Stimulated activated CD4-positive, alpha-beta T cell treated with anti-CD3 and anti-CD28 coated beads, Interleukin-2, amount 100 ng/mL, for 4 hours (primary cell): ENCODE data around the gene MYLK2.
"Not testable (repeated sequence)": the region's sequence is repeated elsewhere in the genome, so short reads cannot be mapped to it uniquely, and the experiment has no call there.

Experiments used
- DNase-seq: peaks from one replicate; pipeline ENCODE4 v3.0.0-alpha.2; 2020; ENCODE audit warnings: low read depth

Gene MYLK2

DNA sequence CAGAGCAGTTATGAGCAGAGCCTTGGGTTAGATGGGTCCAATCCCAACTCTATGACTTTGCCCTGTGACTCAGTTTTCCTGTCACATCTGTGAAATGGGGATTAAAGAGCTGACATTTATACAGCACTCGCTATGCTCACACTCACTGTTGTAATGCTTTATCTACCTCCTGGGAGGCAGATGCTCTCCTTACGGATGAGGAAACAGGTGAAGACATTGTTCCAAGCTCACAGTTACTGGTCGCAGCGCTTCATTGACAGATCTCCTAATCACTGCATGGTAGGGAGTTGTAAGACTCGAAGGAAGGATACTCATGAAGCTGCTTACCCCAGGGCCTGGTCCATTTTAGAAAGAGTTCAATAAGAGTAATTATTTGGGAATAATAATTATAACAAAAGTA lies 2.9 kb upstream of the MYLK2 start:
- DNase-seq = no peak

DNA sequence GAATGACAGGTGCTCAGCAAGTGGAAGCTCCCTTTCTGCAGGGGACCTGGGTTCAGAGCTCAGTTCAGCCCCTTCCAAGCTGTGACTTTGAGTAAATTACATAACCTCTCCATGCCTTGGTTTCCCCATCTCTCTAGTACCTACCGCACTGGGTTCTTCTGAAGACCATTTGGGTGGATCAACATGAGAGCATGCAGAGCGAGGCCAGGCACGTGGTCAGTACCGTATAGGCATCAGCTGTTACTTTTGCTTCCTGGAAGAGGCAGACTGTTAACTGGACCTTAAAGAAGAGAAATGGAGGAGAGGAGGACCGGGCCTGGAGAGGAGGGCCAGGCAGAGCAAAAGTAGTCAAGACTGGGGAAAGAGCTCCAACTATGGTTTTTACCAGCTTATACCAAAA lies 1.7 kb upstream of the MYLK2 start:
- DNase-seq = no peak

DNA sequence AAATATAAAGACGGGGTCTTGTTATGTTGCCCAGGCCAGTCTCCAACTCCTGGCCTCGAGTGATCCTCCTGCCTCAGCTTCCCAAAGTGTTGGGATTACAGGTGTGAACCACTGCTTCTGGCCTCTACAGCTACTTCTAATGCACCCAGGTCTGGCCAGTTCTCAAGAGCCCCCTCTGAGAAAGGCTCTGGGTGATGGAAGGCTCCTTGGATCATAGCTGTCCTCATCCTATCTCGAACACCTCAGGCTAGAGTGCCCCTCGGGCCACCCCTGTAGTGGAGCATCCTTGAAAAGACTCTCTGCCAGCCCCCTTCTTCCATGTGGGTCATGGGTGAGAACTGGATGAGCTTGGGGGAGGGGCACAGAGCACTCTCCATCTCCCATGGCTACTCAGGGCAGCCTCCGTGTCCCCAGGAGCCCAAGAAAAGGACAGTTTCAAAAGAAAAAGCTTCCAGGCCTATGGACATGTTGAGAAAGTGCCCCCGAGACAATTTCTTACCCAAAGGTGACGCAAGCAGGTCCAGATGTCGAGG lies 714 bp upstream of the MYLK2 start:
- DNase-seq = no peak

DNA sequence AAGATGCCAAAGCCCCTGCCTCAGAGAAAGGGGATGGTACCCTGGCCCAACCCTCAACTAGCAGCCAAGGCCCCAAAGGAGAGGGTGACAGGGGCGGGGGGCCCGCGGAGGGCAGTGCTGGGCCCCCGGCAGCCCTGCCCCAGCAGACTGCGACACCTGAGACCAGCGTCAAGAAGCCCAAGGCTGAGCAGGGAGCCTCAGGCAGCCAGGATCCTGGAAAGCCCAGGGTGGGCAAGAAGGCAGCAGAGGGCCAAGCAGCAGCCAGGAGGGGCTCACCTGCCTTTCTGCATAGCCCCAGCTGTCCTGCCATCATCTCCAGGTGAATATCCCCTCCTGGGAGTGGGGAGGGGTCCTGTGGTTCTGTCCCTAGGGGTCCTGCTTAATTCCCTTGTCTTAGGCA lies 1.1 kb downstream of the MYLK2 start:
- DNase-seq = no peak

DNA sequence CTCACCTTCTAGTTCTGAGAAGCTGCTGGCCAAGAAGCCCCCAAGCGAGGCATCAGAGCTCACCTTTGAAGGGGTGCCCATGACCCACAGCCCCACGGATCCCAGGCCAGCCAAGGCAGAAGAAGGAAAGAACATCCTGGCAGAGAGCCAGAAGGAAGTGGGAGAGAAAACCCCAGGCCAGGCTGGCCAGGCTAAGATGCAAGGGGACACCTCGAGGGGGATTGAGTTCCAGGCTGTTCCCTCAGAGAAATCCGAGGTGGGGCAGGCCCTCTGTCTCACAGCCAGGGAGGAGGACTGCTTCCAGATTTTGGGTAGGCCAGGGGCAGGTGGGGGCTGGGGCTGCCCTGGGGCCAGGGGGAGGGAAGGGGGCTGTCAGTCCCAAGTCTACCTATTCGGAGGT lies 2.3 kb downstream of the MYLK2 start:
- DNase-seq = no peak

DNA sequence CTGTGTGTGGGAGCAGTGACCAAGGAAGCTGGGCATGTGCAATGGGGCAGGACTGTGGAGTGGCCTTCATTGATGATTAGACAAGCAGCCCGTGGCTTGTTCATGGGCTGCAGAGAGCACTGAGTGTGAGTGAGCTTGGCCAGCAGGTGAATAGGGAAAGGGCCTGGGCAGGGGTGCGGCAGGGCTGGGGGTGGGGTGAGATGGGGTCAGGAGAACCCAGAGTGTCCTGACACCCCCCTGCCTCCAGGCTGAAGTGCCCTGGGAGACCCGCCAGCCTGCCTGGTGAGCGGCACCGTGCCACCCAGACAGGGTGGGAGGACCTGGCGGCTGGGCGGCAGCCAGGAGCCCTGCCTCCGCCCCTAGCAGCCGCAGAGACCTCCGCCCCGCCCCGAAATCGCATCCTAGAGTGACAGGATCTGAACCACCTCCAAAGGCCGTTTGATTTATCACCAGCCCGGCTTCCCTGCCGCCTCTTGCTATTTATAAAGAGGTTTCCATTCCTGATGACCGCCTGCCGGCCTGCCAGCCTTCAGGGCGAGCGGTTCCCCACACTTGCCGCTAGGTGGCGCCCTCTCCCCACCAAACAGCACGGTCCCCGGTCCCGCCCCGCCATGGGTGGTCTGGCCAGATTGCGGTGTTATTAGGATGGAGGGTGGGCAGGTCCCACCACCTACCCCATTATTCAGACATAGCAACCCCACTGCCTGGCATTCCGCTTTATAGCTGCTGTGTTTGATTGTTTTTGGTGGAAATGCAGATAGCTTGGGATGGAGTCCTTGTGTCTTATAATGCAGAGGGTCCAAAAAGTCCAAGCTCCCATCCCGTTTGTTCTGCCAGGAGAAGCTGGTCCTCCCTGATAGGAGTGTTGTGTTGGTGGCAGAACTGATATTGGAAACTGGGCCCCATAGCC lies 3.5 kb downstream of the MYLK2 start:
- peak; percentile 52 for DNase-seq

DNA sequence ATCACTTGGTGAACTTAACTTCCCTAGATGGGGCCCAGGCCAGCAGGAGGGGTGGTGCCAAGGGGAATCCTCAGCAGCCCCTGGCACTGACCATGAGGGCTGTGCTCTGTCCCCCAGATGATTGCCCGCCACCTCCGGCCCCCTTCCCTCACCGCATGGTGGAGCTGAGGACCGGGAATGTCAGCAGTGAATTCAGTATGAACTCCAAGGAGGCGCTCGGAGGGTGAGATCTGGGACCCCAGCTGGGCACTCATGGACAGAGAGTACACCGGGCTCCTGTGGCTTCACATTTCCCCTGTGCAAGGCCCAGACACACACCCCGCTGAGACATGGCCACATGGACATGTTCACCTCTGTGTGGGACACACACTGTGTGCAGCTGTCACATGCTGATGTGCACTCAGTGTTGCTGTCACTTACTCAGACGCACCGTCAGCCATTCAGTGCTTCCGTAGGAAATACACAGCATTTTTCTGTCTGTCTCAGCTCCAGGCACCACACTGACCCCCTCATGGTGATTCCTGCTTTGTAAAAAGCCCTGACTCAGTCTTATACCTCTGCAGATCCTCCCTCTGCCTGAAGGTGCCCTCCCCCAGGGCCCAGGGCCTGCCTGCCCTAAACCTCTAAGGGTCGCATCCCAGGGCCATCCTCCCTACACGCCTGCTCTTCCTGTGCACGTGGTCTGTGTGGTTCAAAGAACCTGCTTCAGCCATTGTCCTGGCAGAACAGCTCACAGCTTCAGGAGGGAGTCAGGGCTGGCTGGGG lies 4.4 kb downstream of the MYLK2 start:
- DNase-seq = no peak

DNA sequence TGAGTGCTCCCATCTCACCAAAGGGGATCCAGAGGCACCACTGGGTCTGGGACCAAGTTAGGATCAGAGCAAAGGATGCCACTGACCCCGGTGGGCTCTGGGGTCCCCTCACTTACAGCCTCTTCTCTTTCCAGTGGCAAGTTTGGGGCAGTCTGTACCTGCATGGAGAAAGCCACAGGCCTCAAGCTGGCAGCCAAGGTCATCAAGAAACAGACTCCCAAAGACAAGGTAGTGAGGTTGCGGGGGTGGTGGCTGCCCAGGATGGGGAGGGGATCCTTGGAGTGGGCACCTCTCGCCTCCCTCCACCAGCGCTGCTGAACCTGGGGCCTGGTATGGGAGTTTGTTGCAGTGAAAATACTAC lies 4.9 kb downstream of the MYLK2 start:
- no peak for DNase-seq

DNA sequence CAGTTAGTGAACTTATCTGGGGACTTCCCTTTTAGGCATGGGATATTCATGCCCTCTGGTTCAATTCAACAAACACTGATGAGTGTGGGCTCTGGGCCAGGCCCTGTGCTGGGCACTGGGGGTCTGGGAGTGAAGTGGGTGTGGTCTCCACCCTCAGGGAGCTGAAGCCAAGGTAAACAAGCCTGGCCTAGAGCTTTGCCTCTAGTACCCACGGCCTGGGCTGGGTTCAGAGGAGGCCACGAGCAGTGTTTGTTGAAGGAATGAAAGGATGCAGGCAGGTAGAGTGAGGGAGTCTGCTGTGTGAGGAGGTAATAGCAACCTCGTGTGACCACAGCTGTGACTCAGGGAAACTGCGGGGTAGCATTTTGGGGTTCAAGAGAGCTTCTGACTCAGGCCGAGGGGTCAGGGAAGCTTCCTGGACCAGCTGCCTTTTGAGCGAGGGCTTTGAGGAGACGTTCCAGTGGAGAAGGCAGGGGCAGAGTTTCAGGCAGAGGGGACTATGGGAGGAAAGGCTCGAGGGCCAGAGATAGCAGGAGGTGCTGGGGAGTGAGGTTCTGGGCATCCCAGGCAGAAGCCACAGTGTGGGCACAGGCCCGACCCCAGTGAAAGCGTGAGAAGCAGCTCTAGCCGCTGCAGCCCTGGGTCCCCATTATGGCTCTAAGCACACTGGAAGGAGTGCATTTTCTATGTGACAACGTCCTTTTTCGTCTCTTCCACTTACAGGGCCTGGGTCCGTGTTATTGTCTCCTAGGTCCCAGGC lies 5.6 kb downstream of the MYLK2 start:
- DNase-seq = no peak

DNA sequence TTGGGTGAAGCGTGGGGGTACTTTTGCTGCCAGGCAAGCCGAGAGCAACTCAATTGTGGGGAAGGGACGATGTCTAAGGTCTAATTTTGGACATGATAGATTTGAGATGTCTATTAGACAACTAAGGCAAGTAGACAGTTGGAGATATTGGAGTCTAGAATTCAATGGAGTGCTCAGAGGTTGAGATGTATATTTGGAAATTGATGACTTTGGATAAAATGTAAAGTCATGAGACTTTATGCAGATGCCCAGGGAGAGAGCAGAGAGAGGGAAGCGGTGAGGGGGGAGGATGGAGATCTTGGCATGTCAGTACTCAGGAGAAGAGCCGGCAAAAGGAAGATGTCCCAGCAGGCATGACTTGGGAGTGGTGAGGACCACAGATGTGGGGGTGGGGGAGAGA lies 6.9 kb downstream of the MYLK2 start:
- DNase-seq = no peak

DNA sequence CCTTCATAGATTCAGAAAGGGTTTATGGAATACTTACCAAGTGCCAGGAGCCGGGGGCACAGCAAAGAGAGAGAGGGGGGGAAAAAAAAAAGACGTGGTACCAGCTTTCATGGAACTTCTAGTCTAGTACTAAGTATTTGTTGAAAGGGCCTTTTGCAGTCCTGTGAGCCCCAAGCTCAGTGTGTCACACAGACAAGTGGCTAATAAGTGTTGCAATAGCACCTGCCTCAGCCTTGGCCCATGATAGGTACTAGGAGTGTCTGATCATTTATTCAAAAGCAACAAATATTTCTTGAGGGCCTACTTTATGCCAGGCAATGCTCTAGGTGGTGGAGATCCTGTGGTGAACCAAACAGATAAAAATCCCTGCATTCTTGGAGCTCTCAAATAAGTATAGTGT lies 7.9 kb downstream of the MYLK2 start:
- no peak for DNase-seq

DNA sequence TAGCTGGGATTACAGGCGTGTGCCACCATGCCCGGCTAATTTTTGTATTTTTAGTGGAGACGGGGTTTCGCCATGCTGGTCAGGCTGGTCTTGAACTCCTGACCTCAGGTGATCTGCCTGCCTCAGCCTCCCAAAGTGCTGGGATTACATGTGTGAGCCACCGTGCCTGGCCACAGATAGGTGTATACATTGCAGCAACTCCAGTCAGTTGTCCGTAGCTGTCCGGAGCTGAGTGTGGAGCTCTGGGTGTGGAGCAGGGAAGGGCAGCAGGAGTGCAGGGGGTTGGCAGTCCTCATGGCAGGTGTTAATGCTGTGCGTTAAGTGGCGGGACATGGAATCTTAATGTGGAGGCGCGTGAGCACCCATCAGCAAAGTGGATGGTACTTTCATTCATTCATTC lies 8.9 kb downstream of the MYLK2 start:
- not testable (repeated sequence) for DNase-seq

DNA sequence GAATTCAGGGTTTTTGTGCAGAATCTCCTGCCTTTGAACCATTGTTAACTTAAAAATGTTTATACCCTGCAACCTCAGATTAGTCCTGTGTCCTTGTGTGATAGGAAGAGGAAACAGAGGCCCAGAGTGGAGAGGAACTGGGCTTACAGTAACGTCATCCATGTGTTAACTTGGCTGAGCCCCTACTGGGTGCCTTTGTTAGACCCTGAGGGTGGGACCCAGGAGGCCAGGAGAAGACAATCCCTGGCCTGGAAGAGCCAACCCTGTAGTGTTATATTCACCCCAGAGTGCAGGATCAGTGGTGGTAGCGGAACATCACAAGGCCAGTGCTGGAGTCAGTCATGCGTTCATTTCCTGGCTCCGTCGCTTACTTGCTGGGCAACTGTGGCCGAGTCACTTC lies 10.6 kb downstream of the MYLK2 start:
- DNase-seq = no peak

DNA sequence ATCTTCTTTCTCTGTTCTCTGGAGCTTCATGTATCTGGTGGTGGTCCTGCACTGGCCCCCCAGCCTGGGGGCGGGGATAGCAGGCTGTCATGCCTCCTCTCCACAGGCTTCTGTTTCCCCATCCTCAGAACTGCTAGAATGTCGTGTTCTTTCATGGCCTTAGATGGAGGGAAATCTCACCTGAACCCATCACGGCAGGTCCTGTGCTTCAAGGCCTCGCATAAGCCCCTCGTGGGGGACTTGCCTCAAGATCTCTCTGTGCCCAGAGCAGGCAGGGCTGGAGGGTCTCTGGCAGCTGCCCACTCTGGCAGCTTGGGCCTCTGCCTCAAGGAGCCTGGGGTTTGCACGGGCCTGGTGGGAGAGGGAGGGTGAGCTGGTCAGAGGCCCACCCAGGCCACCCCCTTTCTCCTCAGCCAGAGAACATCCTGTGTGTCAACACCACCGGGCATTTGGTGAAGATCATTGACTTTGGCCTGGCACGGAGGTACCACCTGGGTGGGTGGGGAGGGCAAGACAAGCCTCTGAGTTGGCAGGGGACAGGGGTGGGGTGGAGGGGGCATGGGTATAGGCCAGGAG lies 11.3 kb downstream of the MYLK2 start:
- DNase-seq = no peak

DNA sequence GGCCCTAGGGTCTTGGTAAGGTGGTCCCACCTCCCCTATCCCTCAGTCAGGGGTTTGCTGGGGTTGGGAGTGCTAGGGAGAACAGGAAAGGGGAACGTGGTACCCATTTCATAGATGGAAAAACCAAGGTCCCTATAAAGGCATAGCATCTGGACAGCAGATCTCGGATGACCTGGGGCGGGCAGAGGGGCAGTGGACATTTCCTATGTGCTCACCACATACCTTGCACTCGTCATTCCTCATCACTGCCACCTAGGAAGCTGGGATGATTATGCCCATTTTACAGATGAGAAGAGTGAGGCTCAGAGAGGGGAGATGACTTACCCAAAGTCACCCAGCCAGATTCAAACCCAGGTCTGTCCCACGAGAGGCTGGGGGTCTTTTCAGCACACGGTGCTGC lies 12.1 kb downstream of the MYLK2 start:
- DNase-seq = no peak

DNA sequence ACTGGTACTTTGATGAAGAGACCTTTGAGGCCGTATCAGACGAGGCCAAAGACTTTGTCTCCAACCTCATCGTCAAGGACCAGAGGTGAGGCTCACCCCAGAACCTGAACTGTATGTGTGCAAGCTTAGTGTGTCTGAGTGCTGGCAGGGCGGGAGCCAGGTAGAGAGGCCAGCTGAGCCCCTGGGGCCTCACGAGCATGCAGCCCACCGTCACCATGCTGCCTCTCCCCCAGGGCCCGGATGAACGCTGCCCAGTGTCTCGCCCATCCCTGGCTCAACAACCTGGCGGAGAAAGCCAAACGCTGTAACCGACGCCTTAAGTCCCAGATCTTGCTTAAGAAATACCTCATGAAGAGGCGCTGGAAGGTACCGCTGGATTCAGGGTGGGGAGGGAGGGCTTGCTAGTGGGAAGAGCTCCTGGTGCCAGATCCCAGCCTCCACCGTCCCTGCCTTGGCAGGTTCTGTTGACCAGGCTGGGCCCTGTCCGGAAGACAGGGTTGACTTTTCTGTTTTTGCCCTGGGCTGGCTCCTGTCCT lies 12.7 kb downstream of the MYLK2 start:
- DNase-seq = no peak

DNA sequence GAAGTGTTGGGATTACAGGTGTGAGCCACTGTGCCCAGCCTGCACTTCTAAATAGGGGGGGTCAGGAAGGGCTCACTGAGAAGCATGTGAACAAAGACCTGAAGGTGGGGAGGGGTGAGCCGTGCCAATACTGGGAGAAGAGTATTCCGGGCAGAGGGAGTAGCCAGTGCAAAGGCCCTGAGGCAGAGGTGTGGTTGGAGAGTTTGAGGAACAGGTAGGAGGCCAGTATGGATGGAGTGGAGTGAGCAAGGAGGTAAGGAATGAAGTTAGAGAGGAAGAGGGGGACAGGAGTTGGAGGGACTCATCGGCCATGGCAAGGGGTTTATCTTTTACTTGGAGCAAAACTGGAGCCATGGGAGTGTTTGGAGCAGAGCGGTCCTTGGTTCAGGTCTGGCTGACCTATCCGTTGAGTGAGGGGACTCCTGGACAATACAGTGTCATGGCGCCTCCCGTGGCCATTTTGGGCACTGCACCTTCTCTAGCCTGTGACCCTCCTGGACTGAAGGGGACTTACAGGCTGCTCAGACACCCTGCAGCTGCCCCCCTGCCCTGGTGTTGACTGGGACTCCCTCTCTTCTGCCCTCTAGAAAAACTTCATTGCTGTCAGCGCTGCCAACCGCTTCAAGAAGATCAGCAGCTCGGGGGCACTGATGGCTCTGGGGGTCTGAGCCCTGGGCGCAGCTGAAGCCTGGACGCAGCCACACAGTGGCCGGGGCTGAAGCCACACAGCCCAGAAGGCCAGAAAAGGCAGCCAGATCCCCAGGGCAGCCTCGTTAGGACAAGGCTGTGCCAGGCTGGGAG lies 14.2 kb downstream of the MYLK2 start:
- DNase-seq = peak; percentile 19

DNA sequence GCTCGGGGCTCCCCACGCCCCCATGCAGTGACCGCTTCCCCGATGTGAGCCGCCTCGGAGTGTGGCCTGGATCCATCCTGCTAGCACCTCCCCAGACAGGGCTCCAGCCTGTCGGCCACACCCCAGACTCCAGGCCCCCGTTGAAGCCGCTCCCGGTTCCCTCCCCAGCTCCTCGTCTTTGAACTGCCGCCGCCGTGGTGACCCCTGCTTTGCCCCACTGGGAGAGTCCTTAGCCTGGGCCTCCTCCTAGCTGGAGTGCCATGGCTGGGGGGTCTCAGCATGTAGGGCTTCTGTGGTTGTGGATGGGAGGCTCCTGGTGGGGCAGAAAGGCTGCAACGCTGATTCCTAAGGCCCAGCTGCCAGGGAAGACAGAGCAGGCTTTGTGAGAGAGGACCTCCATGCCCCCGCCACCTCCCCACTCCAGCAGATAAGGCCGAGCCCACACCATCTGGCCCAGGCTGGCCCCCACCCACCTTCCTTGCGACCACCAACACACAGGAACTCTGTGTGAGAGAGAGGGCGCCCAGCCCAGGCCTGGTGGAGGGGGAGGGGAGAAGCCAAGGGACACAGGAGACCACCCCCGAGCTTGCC lies 14.9 kb downstream of the MYLK2 start:
- no peak for DNase-seq

DNA sequence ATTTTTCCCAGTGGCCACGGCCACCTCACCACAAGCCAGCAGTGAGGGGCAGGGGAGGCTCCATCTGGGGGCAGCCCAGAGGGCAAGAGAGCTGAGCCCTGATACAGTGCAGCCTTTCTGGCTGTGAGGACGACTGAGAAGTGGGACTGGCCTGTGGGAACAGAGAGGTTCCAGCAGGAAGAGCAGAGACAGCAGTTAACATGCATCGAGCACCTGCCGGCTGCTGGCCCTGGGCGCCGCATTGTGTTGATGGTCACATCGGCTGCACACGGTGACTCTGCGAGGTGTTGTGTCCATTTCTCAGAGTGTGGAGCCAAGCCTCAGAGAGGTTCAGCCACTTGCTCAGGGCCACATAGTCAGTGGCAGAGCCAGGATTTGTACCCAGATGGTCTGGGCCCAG lies 16.4 kb downstream of the MYLK2 start:
- no peak for DNase-seq

DNA sequence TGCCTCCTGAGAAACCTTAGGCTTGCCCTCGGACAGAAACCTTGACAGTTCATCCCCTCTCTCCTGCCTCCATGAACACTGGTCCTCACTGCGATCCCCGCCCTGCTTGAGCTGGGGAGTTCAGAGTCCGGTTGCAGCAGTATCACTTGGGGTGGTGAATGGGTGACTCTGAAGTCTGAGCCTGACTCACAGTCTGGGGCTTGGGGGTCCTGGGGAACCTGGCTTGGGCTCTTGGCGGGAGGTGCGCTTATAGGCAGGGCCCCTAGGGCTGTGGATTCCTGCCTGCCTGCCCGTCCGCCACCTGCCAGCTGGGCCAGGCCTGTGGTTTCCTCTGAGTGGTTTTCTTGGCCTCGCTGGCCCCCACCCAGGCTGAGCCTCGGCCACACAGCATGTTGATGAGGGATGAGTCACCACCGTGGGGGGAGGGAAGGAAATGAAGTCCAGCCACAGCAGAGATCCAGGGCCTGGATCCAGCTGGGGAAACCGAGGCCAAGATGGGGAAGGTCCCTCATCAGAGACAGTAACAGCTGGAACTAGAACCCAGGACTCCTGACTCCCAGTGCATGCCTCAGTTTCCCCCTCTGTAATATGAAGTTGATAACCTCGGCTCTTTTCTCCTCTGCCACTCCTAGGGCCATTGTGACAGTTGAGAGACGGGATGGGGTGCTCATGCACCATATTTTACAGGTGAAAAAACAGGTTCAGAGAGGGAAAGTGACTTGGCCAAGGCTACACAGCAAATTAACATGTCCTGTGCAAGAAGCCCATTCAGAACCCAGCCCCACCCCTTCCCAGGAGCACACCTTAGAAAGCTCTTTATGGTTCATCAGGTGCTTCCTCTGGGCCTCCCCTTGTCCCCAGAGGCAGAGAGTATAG lies 17.1 kb downstream of the MYLK2 start:
- DNase-seq = no peak
